GM06990 (cell line): ENCODE data around the gene GPC4.

Experiments used
- DNase-seq: peaks from one replicate; pipeline ENCODE4 v3.0.0-alpha.2; 2011; ENCODE audit not compliant: insufficient read length; ENCODE audit errors: extremely low read depth
- H3K27me3 ChIP-seq: replicated peaks from 2 replicates; pipeline ENCODE4 v1.6.0; 2011; ENCODE audit warnings: low read length; ENCODE audit not compliant: control insufficient read depth, insufficient read depth
- H3K36me3 ChIP-seq: 2 replicates; pipeline ENCODE4 v1.5.1; 2011; ENCODE audit warnings: low read length; ENCODE audit not compliant: control insufficient read depth, insufficient read depth
- H3K4me3 ChIP-seq: replicated peaks from 2 replicates; pipeline ENCODE4 v1.5.1; 2011; ENCODE audit warnings: low read depth, mild to moderate bottlenecking, control low read depth, low read length
- CTCF ChIP-seq: IDR thresholded peaks from 2 replicates; pipeline ENCODE4 v1.5.1; 2011; ENCODE audit warnings: low read length, control low read depth, mild to moderate bottlenecking, inconsistent platforms; ENCODE audit not compliant: insufficient read depth, poor library complexity, severe bottlenecking

The GPC4 gene

DNA sequence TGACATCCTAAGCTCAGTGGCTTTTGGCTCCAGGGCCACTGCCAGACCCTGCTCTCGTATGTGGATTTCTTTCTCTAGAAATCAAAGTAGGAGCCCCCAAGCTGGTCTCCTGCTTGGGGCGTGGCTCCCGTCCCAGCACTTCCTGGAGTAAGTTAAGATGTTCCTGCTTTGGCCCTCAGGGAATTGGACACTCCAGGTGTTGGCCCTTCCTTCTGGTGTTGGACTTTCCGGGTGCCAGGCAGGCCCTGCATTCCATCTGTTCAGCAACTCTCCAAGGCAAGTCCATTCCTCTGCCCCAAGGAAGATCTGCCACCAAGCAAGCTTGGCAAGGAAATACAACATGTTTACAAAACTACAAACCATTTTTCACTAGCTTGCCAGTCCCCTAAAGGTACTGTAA is 22.1 kb upstream of the GPC4 start:
- H3K4me3 ChIP-seq = no peak overlapping the region
- DNase-seq = no peak
- no peaks in the 10 kb centered on the region for H3K27me3 ChIP-seq
- H3K36me3 ChIP-seq = no peaks in the 10 kb centered on the region
- TF ChIP-seq CTCF = no peak

DNA sequence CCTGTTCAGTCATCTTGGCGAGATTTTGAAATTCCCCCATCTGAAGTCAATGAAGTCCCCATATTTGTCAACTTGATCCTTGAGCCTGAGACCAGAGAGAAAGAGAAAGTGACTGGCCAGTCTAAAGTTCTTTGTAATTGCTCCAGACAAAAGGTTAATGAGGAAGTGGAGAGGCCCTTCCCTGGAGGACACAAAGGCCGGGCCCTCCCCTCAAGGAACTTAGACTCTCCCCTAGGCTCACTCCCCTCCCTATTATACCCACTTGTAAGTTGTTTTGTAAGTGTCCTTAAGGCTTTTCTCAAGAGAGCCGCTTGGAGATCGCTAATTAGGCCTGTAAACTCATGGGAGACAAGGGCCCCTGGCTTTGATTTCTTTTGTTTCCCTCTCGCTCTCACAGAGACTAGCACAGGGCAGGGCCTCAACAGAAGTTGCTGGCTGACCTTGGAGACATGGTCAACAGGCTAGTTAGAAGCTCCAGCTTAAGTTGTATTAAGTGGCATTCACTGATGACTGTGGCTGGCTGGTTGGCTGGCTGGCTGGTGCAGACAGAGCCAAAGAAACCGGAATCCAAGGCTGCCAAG is 20.3 kb upstream of the GPC4 start:
- no peak for DNase-seq
- TF ChIP-seq CTCF = no peak
- H3K36me3 ChIP-seq = no peaks in the 10 kb centered on the region
- no peaks in the 10 kb centered on the region for H3K27me3 ChIP-seq
- no peak overlapping the region for H3K4me3 ChIP-seq

GRCh38 chrX:133434197-133434820 is 19.0 kb upstream of the GPC4 start:
- Histone ChIP-seq H3K4me3 (no peak overlapping the region), H3K36me3 (no peaks in the 10 kb centered on the region), H3K27me3 (no peaks in the 10 kb centered on the region)
- DNase-seq = no peak
- no peak for TF ChIP-seq CTCF

DNA sequence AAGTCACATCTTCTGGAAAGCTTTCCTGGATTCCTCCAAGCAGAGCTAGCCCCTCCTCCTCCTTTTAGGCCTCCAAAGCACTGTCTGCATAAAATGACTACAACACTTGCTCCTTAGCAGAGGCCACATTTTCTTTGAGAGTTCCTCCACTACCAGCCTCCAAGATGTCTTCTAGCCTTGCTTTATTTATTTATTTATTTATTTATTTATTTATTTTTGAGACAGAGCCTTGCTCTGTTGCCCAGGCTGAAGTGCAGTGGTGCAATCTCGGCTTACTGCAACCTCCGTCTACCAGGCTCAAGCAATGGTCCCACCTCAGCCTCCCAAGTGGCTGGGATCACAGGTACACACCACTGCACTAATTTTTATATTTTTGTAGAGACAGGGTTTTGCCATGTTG is 4.6 kb upstream of the GPC4 start:
- Histone ChIP-seq H3K36me3 (no peaks in the 10 kb centered on the region), H3K4me3 (no peak overlapping the region), H3K27me3 (no peaks in the 10 kb centered on the region)
- no peak for DNase-seq
- no peak for TF ChIP-seq CTCF

DNA sequence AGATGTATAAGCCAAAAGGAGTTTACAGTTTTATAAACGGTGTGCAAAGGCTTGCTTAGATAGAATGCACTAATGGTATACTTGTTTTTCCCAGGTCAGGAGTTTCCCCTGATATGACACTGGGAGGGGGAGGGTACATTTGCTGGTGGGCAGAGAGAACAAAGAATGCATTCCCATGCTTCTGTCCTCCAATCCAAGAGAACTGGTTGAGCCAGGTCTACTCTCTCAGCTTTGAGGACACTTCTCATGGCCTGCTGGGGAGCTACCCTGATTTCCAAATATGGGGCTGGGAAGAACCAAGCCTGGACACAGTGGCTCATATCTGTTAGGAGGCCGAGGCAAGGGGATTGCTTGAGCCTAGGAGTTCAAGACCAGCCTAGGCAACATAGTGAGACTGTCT is 3.3 kb upstream of the GPC4 start:
- TF ChIP-seq CTCF = no peak
- no peak overlapping the region for H3K4me3 ChIP-seq
- no peaks in the 10 kb centered on the region for H3K36me3 ChIP-seq
- no peaks in the 10 kb centered on the region for H3K27me3 ChIP-seq
- DNase-seq = no peak

GRCh38 chrX:133417364-133417763 is 2.1 kb upstream of the GPC4 start:
- no peaks in the 10 kb centered on the region for H3K27me3 ChIP-seq
- no peak for DNase-seq
- H3K36me3 ChIP-seq = no peaks in the 10 kb centered on the region
- no peak overlapping the region for H3K4me3 ChIP-seq
- TF ChIP-seq CTCF = no peak
